B cell (primary cell): ENCODE results near the gene PCOLCE2.

Source experiments
- EZH2 ChIP-seq: IDR thresholded peaks from 2 replicates; pipeline ENCODE4 v1.6.1; 2012; ENCODE audit warnings: borderline replicate concordance, low read depth, mild to moderate bottlenecking, moderate library complexity, low read length; ENCODE audit not compliant: insufficient read depth, poor library complexity, severe bottlenecking
- TF ChIP-seq, protein P1 (sequence below): fragments of 200-600 bp; IDR thresholded peaks from one replicate; pipeline ENCODE4 v1.8.0; 2022; ENCODE audit warnings: antibody characterized with exemption, mild to moderate bottlenecking

DNA sequence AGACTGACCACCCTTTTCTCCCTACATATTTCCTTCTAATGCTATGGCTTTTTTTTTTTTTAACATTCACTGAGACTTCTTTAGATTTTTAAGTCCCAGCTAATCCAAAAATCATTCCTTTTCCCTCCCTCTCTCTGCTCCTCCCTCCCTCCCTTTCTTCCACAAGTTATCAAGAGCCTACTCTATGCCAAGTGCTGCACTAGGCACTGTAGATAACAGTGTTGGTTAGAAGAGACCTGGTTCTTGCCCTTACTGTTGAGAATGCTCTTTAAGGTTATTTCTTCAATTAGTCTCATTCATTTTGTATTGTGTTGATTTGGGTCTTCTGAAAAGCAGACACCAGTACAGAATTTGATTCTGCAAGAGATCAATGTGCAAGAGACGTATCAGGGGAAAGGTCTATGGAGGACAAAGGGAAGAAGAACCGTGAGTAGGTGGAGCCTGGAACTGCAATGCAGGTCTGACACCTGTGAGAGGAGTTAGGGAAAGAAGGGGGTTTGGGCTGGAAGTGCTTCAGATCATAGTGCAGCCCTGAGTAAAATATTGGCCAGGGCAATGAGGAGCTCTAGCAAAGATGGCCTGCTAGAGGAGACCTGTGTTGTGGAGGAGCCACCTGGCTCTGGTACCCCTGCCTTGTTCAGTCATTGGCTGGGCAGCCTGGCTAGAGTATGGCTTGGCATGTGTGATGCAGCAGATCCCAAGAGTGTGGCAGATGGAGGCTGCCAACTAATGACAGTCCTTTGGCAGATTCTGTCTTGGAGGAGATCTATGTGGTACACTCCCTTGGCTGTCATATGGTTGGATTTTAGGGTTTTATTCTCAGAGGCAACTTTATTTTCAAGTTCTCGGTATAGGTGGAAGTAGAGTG lies 9.7 kb upstream of the PCOLCE2 start:
- TF ChIP-seq EZH2, result no peak
- TF ChIP-seq, protein P1, sequence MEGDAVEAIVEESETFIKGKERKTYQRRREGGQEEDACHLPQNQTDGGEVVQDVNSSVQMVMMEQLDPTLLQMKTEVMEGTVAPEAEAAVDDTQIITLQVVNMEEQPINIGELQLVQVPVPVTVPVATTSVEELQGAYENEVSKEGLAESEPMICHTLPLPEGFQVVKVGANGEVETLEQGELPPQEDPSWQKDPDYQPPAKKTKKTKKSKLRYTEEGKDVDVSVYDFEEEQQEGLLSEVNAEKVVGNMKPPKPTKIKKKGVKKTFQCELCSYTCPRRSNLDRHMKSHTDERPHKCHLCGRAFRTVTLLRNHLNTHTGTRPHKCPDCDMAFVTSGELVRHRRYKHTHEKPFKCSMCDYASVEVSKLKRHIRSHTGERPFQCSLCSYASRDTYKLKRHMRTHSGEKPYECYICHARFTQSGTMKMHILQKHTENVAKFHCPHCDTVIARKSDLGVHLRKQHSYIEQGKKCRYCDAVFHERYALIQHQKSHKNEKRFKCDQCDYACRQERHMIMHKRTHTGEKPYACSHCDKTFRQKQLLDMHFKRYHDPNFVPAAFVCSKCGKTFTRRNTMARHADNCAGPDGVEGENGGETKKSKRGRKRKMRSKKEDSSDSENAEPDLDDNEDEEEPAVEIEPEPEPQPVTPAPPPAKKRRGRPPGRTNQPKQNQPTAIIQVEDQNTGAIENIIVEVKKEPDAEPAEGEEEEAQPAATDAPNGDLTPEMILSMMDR, result no peak
